ENCODE measurements around the gene PAX3. TPM values are rescaled to one million over a fixed set of nuclear protein-coding genes. Genes with fewer than 3 reads are reported as not detected.
A peak's percentile ranks its signal among the peaks of the same experiment; 100 is the strongest.

The PAX3 gene
- total and polyA plus RNA-seq, 2 of the 13 experiments (the other 11 are each of a cell fraction or from before 2014, with no cell fraction given), result 0.07 TPM; not detected in 1

DNA sequence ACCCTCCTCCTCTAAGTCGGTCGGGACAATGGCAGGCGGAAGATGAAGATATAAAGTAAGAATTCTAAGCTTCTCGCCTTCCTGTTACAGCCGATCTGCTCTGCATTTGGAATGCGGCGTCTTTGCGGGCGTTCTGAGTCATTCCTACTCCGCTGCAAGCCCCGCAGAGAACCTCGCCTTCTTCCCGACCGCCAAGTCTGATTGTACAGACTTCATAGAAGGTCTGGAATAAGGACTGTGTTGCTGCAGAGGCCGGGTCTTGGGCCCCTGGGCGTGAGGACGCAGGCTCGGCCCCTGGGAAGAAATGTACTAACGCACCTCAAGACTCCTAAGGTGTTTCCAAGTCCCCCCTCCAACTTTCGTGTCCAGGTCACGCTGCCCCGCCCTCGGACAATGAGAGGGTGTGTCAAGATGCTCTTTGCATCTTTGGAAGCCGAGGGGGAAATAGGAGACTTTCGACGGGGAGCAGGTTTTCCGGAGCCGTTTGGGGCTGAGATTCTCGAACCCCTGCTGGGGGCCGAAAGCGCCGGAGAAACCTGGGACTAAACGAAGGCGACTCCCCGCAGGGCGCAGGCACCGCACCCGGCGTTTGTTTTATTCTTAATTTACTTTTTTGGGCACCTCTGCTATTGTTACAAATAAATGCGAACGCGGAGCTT lies 12.7 kb upstream of the PAX3 start (continued):
- TF ChIP-seq, protein P1, sequence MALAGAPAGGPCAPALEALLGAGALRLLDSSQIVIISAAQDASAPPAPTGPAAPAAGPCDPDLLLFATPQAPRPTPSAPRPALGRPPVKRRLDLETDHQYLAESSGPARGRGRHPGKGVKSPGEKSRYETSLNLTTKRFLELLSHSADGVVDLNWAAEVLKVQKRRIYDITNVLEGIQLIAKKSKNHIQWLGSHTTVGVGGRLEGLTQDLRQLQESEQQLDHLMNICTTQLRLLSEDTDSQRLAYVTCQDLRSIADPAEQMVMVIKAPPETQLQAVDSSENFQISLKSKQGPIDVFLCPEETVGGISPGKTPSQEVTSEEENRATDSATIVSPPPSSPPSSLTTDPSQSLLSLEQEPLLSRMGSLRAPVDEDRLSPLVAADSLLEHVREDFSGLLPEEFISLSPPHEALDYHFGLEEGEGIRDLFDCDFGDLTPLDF (CRISPR knock-in tag; IDR thresholded peaks at IDR 0.05), result no peak
- TF ChIP-seq TRIM24 (CRISPR knock-in tag; IDR thresholded peaks at IDR 0.05), result no peak
- TF ChIP-seq, protein P2, sequence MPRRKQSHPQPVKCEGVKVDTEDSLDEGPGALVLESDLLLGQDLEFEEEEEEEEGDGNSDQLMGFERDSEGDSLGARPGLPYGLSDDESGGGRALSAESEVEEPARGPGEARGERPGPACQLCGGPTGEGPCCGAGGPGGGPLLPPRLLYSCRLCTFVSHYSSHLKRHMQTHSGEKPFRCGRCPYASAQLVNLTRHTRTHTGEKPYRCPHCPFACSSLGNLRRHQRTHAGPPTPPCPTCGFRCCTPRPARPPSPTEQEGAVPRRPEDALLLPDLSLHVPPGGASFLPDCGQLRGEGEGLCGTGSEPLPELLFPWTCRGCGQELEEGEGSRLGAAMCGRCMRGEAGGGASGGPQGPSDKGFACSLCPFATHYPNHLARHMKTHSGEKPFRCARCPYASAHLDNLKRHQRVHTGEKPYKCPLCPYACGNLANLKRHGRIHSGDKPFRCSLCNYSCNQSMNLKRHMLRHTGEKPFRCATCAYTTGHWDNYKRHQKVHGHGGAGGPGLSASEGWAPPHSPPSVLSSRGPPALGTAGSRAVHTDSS (CRISPR knock-in tag; conservative IDR thresholded peaks at IDR 0.05), result no peak

DNA sequence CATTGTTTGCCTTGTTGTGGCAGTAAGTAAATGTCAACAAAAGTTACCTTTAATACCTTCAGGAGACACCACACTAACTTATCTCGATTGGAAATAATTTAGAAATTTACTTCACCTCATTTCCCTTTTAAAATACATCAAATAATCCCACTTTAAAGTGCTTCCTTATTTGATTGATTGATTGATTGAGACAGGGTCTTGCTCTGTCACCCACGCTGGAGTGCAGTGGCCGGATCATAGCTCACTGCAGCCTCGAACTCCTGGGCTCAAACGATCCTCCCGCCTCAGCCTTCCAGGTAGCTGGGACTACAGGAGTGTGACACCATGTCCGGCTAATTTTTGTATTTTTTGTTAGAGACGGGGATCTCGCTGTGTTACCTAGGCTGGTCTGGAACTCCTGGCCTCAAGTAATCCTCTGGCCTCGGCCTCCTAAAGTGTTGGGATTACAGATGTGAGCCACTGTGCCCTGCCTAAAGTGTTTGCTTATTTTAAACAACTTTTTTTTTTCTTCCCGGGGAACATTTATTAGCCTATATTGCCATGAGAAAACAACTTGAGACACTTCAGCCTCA lies 12.0 kb upstream of the PAX3 start:
- Histone ChIP-seq H3K27ac (ENCODE audit: extremely low read length, insufficient read depth, low read length) (no peak overlapping the region), H3K79me2 (ENCODE audit: insufficient read depth, low read length) (no peaks in the 10 kb centered on the region), H4K20me1 (ENCODE audit: insufficient read depth, low read length) (no peaks in the 10 kb centered on the region), H3K4me1 (ENCODE audit: insufficient read depth, low read length) (peaks cover 8% of the 10 kb centered on the region; the same call in 1 of the 2 replicates), H3K36me3 (replicated peaks in 1 of 2; ENCODE audit: control insufficient read depth in 1 of 2, insufficient read depth in 2 of 2, low read length in 2 of 2) (no peaks in the 10 kb centered on the region), H2AFZ (ENCODE audit: low read length) (no peak overlapping the region), H3K9ac (ENCODE audit: insufficient read depth, low read depth, low read length) (no peak overlapping the region), H3K9me3 (ENCODE audit: low read length) (no peaks in the 10 kb centered on the region), H3K4me2 (ENCODE audit: low read depth, low read length) (no peak overlapping the region), H3K27me3 (ENCODE audit: control insufficient read depth in 1 of 2, insufficient read depth in 2 of 2, low read length in 2 of 2) (peaks cover 14 to 86% of the 10 kb centered on the region in 2 experiments; a peak in 4 of 5 replicates), H3K4me3 (replicated peaks in 1 of 3; ENCODE audit: insufficient read depth in 1 of 3, low read depth in 2 of 3, low read length in 3 of 3) (no peak overlapping the region)
- ATAC-seq (no peak), FAIRE-seq (no peak), DNase-seq (ENCODE audit: low spot score) (no peak)
- ChIA-PET POLR2A (no interaction called here), CTCF (ENCODE audit: low intra/inter-chr PET ratio, low total read pairs) (no interaction called here)
- 27% methylated on average over 11 of the region's 11 CpGs for WGBS (ENCODE audit: low lambda C conversion rate)
- BruUV-seq (replicated peaks), result no TSS peak
- no peak for TF ChIP-seq KDM1A (CRISPR knock-in tag; IDR thresholded peaks at IDR 0.05)
- peak; percentile 65; the same call in 1 of the 2 replicates for TF ChIP-seq EZH2 (conservative IDR thresholded peaks at IDR 0.05; ENCODE audit: low read depth, low read length)
- in situ Hi-C loops (cut with HindIII; ENCODE audit: extremely low pct_ligation_motif_present, low pct_unique_long_range_greater_than_20kb) (loop anchor here (5.0 kb wide), 1 partner anchor 251 kb away; no protein-coding TSS in a partner anchor), intact Hi-C loops (cut with micrococcal nuclease; ENCODE audit: unreplicated experiment) (loop anchor here (10.0 kb wide), 1 partner anchor 124 kb away; no protein-coding TSS in a partner anchor)
